ENCODE measurements around the gene GPR63.

DNA sequence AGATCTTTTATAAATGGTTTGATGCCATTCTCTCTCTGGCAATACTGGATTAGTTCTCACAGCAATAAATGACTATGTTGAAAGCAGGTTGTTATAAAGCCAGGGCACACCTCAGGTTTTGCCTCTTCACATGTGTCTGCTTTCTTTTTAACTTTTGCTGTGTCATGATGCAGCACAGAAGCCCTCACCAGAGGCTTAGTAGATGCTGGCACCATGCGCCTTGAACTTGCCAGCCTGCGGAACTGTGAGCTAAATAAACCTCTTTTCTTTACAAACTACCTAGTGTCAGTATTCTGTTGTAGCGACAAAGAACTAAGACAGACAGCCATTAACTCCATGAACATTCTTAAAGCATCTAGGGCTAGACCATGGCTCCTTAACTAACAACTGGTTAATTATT, 15.3 kb upstream of the GPR63 start:
- TF ChIP-seq TAF1 (IDR thresholded peaks at IDR 0.05; ENCODE audit: borderline replicate concordance, insufficient read depth, low read length) (no peak), SIN3A (IDR thresholded peaks at IDR 0.05; ENCODE audit: borderline replicate concordance, insufficient read depth, low read length) (no peak), POLR2AphosphoS5 (IDR thresholded peaks at IDR 0.05; ENCODE audit: low read depth, low read length) (no peak)

Data from PFSK-1 (cell line).